ENCODE measurements around the gene PRKCE. TPM values are rescaled to one million over a fixed set of nuclear protein-coding genes. Genes with fewer than 3 reads are reported as not detected.
A peak's percentile ranks its signal among the peaks of the same experiment; 100 is the strongest.

Gene PRKCE
- total RNA-seq, 1 donor from 2014 or later: 15.7 TPM

DNA sequence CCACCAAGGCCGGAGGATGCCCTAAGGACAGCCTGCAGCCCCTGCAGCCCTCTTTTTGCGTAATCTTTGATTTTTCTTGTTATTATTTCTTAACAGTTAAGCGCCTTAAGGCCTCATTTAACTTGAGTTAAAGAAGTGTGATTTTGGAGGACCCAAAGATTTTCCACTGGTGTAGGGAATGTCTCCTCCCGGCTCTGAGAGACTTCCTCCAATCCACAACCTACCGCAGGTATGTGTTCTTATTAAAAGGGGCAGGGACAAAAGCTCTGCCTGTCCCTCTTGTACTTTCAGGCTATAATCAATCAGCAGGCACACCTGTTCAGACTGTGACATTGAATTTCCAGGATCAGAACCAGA, 285.1 kb downstream of the PRKCE start:
- DNase-seq: no peak

DNA sequence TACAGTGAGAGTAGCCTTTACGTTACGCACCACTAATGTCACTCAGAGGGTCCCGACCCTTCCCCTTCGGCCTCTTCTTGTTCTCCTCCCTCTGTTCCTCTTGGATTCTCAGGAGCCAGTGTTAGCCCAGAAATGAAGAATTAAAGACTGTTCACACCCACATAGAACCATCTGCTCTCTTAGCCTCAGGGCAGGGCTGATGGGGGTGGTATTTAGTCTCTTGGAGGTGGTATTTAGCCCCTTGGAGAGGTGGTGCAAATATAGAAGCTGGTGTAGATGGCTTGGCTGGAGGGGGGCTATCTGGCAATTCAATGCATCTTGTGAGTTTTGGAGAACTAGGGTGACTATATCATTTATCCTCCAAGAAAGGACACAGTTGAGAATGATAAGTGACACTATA, 286.5 kb downstream of the PRKCE start:
- no peak for DNase-seq

- peak; percentile 83 for DNase-seq
These were observed 287.4 kb downstream of the PRKCE start for GRCh38 chr2:45938649-45939511.

DNA sequence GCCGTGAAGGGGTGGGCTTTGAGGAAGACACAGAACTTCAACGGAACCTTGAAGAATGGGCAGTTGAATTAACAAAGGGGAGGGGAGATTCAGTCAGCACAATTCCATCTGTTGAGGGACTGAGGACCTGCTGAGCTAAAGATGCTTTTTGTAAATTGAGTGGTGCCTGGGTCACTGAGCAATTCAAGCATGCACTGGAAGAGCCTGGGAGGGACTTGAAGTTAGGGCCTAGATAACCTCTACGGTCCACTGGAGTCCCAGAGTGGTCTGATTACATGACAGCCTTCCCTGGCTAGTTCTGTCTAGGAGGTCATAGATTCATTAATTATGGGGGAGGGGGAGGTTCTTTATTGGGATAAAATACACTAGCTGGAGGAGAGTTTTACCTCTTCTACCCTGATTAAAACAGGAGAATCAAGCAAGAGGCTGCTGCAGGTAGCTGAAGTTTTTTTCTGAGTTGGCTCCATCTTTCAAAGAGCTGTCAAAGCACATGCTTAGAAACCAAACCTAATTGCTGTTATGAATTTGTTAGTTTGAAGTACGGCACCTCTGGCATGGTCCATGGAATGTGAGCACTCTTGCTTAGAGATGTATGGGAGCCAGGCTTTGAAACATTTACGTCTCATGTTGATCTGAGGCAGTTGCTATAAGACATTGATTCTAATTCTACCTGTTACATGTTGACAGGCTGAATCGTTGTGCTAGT, 290.2 kb downstream of the PRKCE start:
- DNase-seq: no peak

GRCh38 chr2:45942237-45942738, 290.8 kb downstream of the PRKCE start:
- no peak for DNase-seq

DNA sequence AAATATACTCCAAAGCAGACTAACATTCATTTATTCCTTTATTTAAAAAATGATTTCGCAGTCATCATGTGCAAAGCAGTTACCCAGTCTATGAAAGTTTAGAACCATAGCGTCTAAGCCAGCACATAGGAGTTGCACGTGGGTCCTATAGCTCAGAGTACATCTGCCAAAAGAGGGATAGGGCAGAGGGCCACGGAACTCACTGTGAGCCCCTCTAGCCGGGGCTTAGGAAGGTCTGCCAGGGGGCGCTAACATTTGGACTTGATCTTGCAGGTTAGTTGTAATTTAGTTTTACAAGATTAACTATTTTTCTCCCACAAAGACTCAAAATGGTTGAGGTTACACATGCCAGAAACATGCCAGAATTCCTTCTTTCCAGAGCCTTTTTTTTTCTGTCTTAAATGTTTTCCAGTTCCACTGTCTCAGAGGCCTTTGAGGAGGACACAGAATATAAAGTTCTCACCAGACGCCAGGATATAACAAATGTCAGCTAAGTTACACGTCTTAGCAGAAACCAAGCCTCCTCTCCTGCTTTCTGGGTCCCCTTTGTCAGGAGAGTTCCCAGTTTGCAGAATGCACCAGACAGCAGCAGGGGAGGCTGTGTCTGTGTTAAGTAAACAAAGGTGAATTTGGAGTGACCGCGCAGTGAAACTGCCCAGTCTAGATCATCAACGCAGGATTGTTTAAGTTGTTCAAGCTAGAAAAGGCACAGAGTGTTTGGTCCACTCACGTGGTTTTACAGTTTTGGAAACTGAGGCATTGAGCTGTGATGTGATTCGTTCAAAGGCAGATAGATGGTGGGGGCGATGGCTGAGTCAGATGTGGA, 292.0 kb downstream of the PRKCE start:
- peak; percentile 43 for DNase-seq

DNA sequence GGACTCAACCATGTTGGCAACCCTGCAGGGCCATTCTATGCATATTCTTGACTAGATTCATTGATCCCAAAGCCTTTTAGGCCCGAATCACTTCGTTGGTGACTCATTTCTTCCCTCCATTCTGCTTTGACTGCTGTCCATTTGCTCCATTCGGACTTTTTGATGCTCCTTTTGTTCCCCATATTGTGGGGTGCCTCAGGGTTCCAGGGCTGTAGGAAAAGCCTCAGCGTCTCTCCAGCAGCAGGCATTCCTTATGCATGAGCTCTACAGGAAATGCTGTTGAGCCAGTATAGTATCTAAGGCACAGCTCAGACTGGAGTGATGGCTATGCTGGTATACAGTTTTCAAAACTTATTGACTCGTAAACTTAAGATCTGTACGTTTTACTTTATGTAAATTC, 292.6 kb downstream of the PRKCE start:
- DNase-seq: no peak

- no peak for DNase-seq
These were observed 293.8 kb downstream of the PRKCE start for GRCh38 chr2:45945302-45945717.

DNA sequence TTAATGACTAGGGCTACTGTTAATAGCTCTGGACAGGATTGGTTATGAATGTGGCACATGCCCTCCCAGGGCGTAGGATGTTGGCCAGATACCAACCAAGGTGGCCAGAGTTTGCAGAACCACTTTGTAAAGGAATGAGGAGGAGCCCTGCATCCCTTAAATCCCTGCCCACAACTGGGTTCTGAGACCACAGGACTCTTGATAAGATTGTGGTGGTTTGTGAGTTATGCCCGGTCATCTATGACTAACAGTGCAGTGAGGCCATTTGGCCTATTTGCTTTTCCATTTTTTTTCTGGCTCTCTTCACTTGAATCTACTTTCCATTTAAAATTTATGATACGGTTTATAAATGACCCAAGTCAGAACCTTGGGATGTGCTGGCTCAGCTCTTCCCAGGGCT, 294.5 kb downstream of the PRKCE start:
- no peak for DNase-seq

GRCh38 chr2:45950606-45951005, 299.1 kb downstream of the PRKCE start:
- DNase-seq: no peak

DNA sequence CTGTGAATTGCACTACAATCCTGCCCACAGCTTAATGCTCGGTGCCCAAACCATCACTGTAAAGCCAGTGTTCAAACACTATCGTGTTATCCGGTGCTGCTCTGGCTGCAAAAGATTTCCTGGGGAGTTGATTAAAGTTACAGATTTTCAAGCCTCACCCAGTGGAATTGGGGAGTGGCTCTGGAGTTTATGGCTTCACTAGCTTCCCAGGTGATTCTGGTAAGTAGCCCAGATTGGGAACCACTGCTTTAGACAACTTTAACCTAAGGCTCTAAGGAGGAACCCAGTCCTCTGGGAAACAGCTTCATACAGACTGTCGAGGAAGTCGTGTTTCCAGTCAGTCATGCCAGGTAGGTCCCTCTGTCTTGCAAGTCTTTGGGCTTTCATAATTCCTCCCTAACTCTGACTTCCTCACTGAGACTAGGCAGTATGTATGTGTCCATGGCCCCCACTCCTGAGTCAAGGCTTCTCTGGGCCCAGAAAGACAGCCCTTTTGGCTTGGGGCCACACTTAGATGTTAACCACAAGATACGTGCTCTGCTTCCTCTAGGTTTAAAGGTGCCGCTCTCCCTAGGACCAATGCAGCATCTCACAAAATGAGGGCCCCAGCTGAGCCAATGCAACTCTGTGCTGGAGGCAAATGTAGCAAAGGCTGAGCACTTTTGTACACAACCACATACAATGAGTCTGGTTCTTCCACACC, 299.7 kb downstream of the PRKCE start:
- DNase-seq: no peak

GRCh38 chr2:45952591-45952990, 301.1 kb downstream of the PRKCE start:
- no peak for DNase-seq

- DNase-seq: no peak
These were observed 302.0 kb downstream of the PRKCE start for GRCh38 chr2:45953376-45954027.

- DNase-seq: no peak
These were observed 302.9 kb downstream of the PRKCE start for GRCh38 chr2:45954233-45954850.

DNA sequence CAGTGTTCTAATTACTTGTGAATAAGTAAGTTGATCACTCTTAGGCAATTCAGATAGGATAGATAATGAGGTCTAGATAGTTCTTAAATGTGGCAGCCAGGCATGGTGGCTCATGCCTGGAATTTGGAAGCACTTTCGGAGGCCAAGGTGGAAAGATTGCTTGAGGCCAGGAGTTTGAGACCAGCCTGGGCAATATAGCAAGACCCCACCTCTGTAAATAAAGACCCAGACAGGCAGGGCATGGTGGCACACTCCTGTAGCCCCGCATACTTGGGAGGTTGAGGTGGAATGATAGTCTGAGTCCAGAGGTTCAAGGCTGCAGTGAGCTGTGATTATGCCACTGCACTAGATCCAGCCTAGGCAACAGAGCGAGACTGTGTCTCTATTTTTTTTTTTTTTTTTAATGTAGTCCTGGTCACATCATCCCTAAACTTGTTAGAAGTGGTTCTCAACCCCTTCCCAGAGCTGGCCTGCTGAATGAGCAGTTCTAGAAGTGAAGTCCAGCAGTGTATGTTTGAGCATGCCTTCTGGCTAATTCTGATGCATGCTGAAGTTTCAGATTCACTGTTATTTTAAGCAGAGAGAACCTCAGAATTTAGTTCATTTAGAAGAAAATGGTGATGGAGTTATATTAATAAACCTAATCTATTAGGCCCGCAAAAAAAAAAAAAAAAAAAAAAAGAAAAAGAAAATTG, 306.2 kb downstream of the PRKCE start:
- DNase-seq: no peak

GRCh38 chr2:45960057-45960863, 308.8 kb downstream of the PRKCE start:
- DNase-seq: no peak

DNA sequence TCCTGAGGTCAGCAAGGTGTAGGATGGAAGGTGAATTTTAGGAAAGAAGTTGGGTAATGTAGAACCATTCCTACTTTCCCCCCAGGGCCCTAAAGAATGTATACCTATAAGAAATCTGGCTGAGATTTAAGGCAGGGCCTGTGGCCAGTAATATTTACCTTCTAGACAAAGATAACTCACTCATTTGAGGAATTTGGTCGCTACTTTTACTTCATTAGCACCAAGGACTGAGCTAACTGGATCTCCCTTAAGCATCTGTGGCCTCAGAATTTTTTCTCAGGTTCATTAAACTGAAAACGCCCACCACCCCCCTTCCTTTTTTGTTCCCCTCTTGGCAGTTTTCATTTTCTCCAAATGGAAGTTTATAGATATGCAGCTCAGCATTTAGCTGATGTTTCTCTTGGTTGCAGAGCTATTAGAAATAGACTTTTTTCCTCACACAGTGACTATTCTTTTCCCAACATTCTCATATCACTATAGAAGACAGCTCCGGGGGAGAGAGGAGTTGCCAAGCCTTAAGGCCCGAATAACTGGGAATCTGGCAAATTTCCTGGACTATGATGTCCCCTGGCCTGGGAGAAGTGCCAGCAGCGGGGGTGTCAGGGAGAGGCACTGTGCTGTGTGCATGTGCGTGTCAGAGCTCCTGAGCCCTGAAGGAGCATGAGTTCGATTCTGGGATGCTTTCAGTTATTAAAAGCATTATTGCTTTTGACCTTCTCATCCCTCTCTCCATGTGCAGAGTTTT, 310.9 kb downstream of the PRKCE start:
- peak; percentile 87 for DNase-seq

DNA sequence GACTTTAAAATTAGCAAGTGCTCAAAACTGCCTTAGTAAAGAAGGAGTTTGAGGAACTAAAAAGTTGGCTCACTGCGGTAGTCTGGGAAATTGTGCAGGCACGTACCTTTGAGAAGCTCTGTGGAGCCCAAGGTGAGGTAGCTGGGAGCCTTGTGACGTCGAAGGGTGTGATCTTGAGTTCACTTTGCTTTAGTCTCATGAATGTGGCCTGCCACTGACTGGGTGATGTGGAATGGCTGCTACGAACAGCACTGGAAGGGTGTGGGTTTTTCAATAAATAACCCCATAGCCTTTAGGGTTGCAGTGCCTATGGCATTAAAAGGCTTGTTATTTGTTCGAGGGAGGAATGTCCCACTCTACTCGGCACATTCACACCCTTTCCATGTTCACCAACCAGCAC, 312.3 kb downstream of the PRKCE start:
- DNase-seq: no peak

All from tongue (tissue), 2 donors.